A673 (cell line): ENCODE data around the gene MLEC. TPM values are rescaled to one million over a fixed set of nuclear protein-coding genes. Genes with fewer than 3 reads are reported as not detected.
A peak's percentile ranks its signal among the peaks of the same experiment; 100 is the strongest.

Source experiments
- BruUV-seq: library from RNA; stranded (reverse); fragments of 400-500 nt; replicated peaks from 2 replicates; lab custom pipeline; 2021; lab: Mats Ljungman, UMichigan
- CTCF ChIA-PET: fragments of 300-600 bp; sonication (Branson Sonifier 250); formaldehyde crosslinking; loops from one replicate; lab custom pipeline; 2022; ENCODE audit warnings: antibody characterized with exemption; lab: Charles Lee
- POLR2A ChIA-PET: fragments of 300-600 bp; sonication (Branson Sonifier 250); formaldehyde crosslinking; loops from one replicate; lab custom pipeline; 2022; ENCODE audit warnings: antibody characterized with exemption; ENCODE audit not compliant: low non-redundant PET; lab: Charles Lee
- DNase-seq: peaks from one replicate; pipeline ENCODE4 v3.0.0-alpha.2; 2015; ENCODE audit warnings: low spot score
- H3K27ac ChIP-seq: fragments of 200-600 bp; sonication (generic); 2 replicates; pipeline ENCODE4 v1.5.1; 2016; ENCODE audit warnings: mixed run types, low read depth, mild to moderate bottlenecking, mixed read lengths, antibody characterized with exemption, low read length; ENCODE audit not compliant: poor library complexity, severe bottlenecking
- H3K27me3 ChIP-seq: fragments of 200-600 bp; sonication (generic); replicated peaks from 2 replicates; pipeline ENCODE4 v1.6.1; 2017; ENCODE audit warnings: mixed run types, low read depth, mild to moderate bottlenecking, mixed read lengths, antibody characterized with exemption, low read length; ENCODE audit not compliant: insufficient read depth, poor library complexity
- H3K36me3 ChIP-seq: fragments of 200-600 bp; sonication (generic); 2 replicates; pipeline ENCODE4 v1.6.1; 2016; ENCODE audit warnings: mixed run types, mild to moderate bottlenecking, mixed read lengths, antibody characterized with exemption, low read length; ENCODE audit not compliant: insufficient read depth, poor library complexity, severe bottlenecking
- H3K4me1 ChIP-seq: fragments of 200-600 bp; sonication (generic); 2 replicates; pipeline ENCODE4 v1.6.1; 2017; ENCODE audit warnings: mixed run types, mild to moderate bottlenecking, mixed read lengths, antibody characterized with exemption, low read length; ENCODE audit not compliant: insufficient read depth, poor library complexity, severe bottlenecking
- H3K4me3 ChIP-seq: fragments of 200-600 bp; sonication (generic); 2 replicates; pipeline ENCODE4 v1.5.1; 2016; ENCODE audit warnings: low read depth, mixed run types, mild to moderate bottlenecking, mixed read lengths, low read length; ENCODE audit not compliant: poor library complexity, severe bottlenecking
- H3K9me3 ChIP-seq: fragments of 200-600 bp; sonication (generic); 2 replicates; pipeline ENCODE4 v1.6.1; 2016; ENCODE audit warnings: mixed run types, low read depth, mild to moderate bottlenecking, mixed read lengths, antibody characterized with exemption, low read length; ENCODE audit not compliant: poor library complexity, severe bottlenecking
- CTCF ChIP-seq: fragments of 300-800, 200-600 bp; sonication (generic); conservative IDR thresholded peaks from 2 replicates; pipeline ENCODE4 v1.5.1; 2017; ENCODE audit warnings: low read depth, mild to moderate bottlenecking, antibody characterized with exemption, low read length, moderate library complexity, mixed read lengths
- EZH2 ChIP-seq: fragments of 200-600 bp; sonication (generic); IDR thresholded peaks from 2 replicates; pipeline ENCODE4 v1.6.1; 2017; ENCODE audit warnings: borderline replicate concordance, low read depth, mild to moderate bottlenecking, mixed read lengths, antibody characterized with exemption, low read length; ENCODE audit not compliant: poor library complexity, severe bottlenecking
- intact Hi-C: fragments of 100-400 bp; cut with micrococcal nuclease; formaldehyde crosslinking; loops from one replicate; pipeline ENCODE4 v1.10.0; 2022; ENCODE audit not compliant: unreplicated experiment
- total RNA-seq: library from RNA; stranded (reverse); gene quantifications from 2 replicates; pipeline ENCODE4 v1.2.3, GENCODE V29; 2021

MLEC gene
- total RNA-seq, 1 experiment from 2014 or later = 176 TPM

- peak; percentile 80 for DNase-seq
- TF ChIP-seq CTCF (no peak), EZH2 (no peak)
- peak within 1 kb of the TSS; percentile 90 for H3K27ac ChIP-seq
- POLR2A ChIA-PET = no interaction called here
- peaks cover 24% of the 10 kb centered on the region for H3K36me3 ChIP-seq
- CTCF ChIA-PET = interaction anchor here (0.6 kb wide), 1 partner anchor 53 kb away, joined by 6 read pairs; no protein-coding TSS in a partner anchor
- intact Hi-C loops = loop anchor here (5.0 kb wide), 1 partner anchor 383 kb away; the partner anchor contains the start of gene PLA2G1B
- H3K9me3 ChIP-seq = no peaks in the 10 kb centered on the region
- BruUV-seq = no TSS peak
- H3K4me3 ChIP-seq = peak within 1 kb of the TSS; percentile 93
- peaks cover 5% of the 10 kb centered on the region for H3K4me1 ChIP-seq
- no peaks in the 10 kb centered on the region for H3K27me3 ChIP-seq
Observed at GRCh38 chr12:120710031-120710804, 23.3 kb downstream of the MLEC start, which contains the start of gene UNC119B. Gene UNC119B, plus strand, starts transcription at chr12:120710458. Its CDS starts 17 bp downstream, at chr12:120710475.

GRCh38 chr12:120710805-120711296, 23.9 kb downstream of the MLEC start:
- Histone ChIP-seq H3K27me3 (no peaks in the 10 kb centered on the region), H3K27ac (peak overlapping the region; percentile 90), H3K36me3 (peaks cover 28% of the 10 kb centered on the region), H3K4me1 (peaks cover 5% of the 10 kb centered on the region), H3K4me3 (peak overlapping the region; percentile 93), H3K9me3 (no peaks in the 10 kb centered on the region)
- no peak for DNase-seq
- TF ChIP-seq CTCF = no peak
- no peak for TF ChIP-seq EZH2
- BruUV-seq = no TSS peak
- intact Hi-C loops = loop anchor here (5.0 kb wide), 1 partner anchor 384 kb away; the partner anchor contains the start of gene PLA2G1B
- ChIA-PET POLR2A (no interaction called here), CTCF (interaction anchor here (0.6 kb wide), 1 partner anchor 54 kb away, joined by 6 read pairs; no protein-coding TSS in a partner anchor)

GRCh38 chr12:120711411-120711810, 24.5 kb downstream of the MLEC start:
- Histone ChIP-seq H3K27me3 (no peaks in the 10 kb centered on the region), H3K27ac (peak overlapping the region; percentile 90), H3K4me3 (peak overlapping the region; percentile 93), H3K9me3 (no peaks in the 10 kb centered on the region), H3K36me3 (peaks cover 34% of the 10 kb centered on the region), H3K4me1 (peaks cover 5% of the 10 kb centered on the region)
- intact Hi-C loops = loop anchor here (5.0 kb wide), 1 partner anchor 384 kb away; the partner anchor contains the start of gene PLA2G1B
- no peak for DNase-seq
- BruUV-seq = no TSS peak
- ChIA-PET POLR2A (no interaction called here), CTCF (interaction anchor here (0.7 kb wide), 1 partner anchor 9 kb away, joined by 3 read pairs; no protein-coding TSS in a partner anchor)
- no peak for TF ChIP-seq CTCF
- TF ChIP-seq EZH2 = no peak
